Esophagus muscularis mucosa (tissue), 3 donors: Measurements from ENCODE around the gene SLCO2A1.

Source experiments
- POLR2A ChIP-seq: fragments of 450-650 bp; IDR thresholded peaks from one replicate; pipeline ENCODE4 v1.6.1; 2017; ENCODE audit warnings: antibody characterized with exemption, moderate library complexity, mild to moderate bottlenecking, low read depth
- POLR2AphosphoS5 ChIP-seq, 2 donors: sonication (generic); formaldehyde crosslinking; IDR thresholded peaks; one replicate each; pipeline ENCODE4 v1.6.1; 2017; ENCODE audit warnings: antibody characterized with exemption in 2 of 2
- TF ChIP-seq, protein P1 (sequence below), 3 experiments: fragments of 200-600 bp in 2 of 3; fragments of 450-650 bp in 1 of 3; sonication (generic) in 2 of 3; IDR thresholded peaks; one replicate each; pipeline ENCODE4 v1.5.1; 2017 to 2019; ENCODE audit warnings: antibody characterized with exemption in 3 of 3, mild to moderate bottlenecking in 2 of 3, moderate library complexity in 1 of 3

DNA sequence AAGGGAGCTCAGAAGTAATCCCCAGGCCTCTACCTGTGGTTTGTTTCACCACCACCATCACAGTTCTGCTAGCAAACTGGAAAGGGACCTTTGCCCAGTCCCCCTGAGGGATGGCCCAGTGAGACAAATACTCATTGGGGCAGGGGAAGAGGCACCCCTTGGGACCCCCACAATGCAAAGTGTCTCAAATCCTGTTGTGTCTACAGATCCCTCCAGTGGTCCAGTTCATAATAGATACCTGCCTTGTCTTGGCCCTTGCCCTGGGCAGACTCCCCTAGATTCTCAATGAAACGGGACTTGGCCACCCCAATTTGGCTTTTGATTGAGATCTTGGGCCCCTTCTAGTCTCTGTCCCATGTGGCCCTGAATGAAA lies 90.3 kb downstream of the SLCO2A1 start:
- TF ChIP-seq POLR2AphosphoS5 (IDR thresholded peaks at IDR 0.05) = no peak
- TF ChIP-seq, protein P1, sequence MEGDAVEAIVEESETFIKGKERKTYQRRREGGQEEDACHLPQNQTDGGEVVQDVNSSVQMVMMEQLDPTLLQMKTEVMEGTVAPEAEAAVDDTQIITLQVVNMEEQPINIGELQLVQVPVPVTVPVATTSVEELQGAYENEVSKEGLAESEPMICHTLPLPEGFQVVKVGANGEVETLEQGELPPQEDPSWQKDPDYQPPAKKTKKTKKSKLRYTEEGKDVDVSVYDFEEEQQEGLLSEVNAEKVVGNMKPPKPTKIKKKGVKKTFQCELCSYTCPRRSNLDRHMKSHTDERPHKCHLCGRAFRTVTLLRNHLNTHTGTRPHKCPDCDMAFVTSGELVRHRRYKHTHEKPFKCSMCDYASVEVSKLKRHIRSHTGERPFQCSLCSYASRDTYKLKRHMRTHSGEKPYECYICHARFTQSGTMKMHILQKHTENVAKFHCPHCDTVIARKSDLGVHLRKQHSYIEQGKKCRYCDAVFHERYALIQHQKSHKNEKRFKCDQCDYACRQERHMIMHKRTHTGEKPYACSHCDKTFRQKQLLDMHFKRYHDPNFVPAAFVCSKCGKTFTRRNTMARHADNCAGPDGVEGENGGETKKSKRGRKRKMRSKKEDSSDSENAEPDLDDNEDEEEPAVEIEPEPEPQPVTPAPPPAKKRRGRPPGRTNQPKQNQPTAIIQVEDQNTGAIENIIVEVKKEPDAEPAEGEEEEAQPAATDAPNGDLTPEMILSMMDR (IDR thresholded peaks at IDR 0.05) = no peak
- no peak for TF ChIP-seq POLR2A
